Activated CD4-positive, alpha-beta T cell treated with anti-CD3 and anti-CD28 coated beads, Interleukin-2, amount 50 U/mL, for 48 hours (primary cell): Measurements from ENCODE around the gene TARS3.
A peak's percentile ranks its signal among the peaks of the same experiment; 100 is the strongest.
"Not testable (repeated sequence)": the region's sequence is repeated elsewhere in the genome, so short reads cannot be mapped to it uniquely, and the experiment has no call there.

ENCODE experiments used
- DNase-seq, 2 experiments: peaks; one replicate each; pipeline ENCODE4 v3.0.0-alpha.2; 2020

Gene TARS3

GRCh38 chr15:101697488-101697887, 26.8 kb downstream of the TARS3 start:
- no peak for DNase-seq

GRCh38 chr15:101696829-101697228, 27.4 kb downstream of the TARS3 start:
- DNase-seq, result no peak

- no peak for DNase-seq
Observed at GRCh38 chr15:101694261-101694660, 30.0 kb downstream of the TARS3 start.

GRCh38 chr15:101692801-101693598, 31.3 kb downstream of the TARS3 start:
- DNase-seq, result peak in 1 of 2 experiments; percentile 27

- peak; percentile 20 to 49 for DNase-seq
Observed at GRCh38 chr15:101689901-101690300, 34.4 kb downstream of the TARS3 start.

GRCh38 chr15:101686718-101687117, 37.6 kb downstream of the TARS3 start:
- DNase-seq, result no peak

- no peak for DNase-seq
Observed at GRCh38 chr15:101684877-101685276, 39.4 kb downstream of the TARS3 start.

GRCh38 chr15:101684384-101684783, 39.9 kb downstream of the TARS3 start:
- DNase-seq, result no peak

- DNase-seq, result no peak
Observed at GRCh38 chr15:101679806-101680205, 44.5 kb downstream of the TARS3 start.

- DNase-seq, result no peak
Observed at GRCh38 chr15:101676921-101677329, 47.3 kb downstream of the TARS3 start.

GRCh38 chr15:101675796-101676582, 48.3 kb downstream of the TARS3 start:
- DNase-seq, result no peak

- DNase-seq, result no peak
Observed at GRCh38 chr15:101675015-101675414, 49.3 kb downstream of the TARS3 start.

- DNase-seq, result no peak
Observed at GRCh38 chr15:101672298-101672697, 52.0 kb downstream of the TARS3 start.

- no peak for DNase-seq
Observed at GRCh38 chr15:101669744-101670143, 54.5 kb downstream of the TARS3 start.

GRCh38 chr15:101667881-101668280, 56.4 kb downstream of the TARS3 start:
- DNase-seq, result no peak

- DNase-seq, result no peak
Observed at GRCh38 chr15:101664303-101664913, 59.9 kb downstream of the TARS3 start.

- no peak for DNase-seq
Observed at GRCh38 chr15:101662203-101662602, 62.1 kb downstream of the TARS3 start.

GRCh38 chr15:101660005-101660404, 64.3 kb downstream of the TARS3 start:
- DNase-seq, result no peak

- no peak for DNase-seq
Observed at GRCh38 chr15:101657968-101658784, 66.1 kb downstream of the TARS3 start.

GRCh38 chr15:101657171-101657570, 67.1 kb downstream of the TARS3 start:
- DNase-seq, result no peak

- DNase-seq, result not testable (repeated sequence)
Observed at GRCh38 chr15:101654624-101655337, 69.5 kb downstream of the TARS3 start.

GRCh38 chr15:101654171-101654570, 70.1 kb downstream of the TARS3 start:
- DNase-seq, result no peak
